ENCODE results near the gene POU2F1. TPM values are rescaled to one million over a fixed set of nuclear protein-coding genes. Genes with fewer than 3 reads are reported as not detected.

POU2F1 gene
- polyA plus RNA-seq, 1 donor (not counting 4 experiments of a cell fraction or from before 2014, with no cell fraction given), result 3.2 TPM

- no peak for TF ChIP-seq EZH2 (IDR thresholded peaks at IDR 0.05; ENCODE audit: low read length)
- TF ChIP-seq, protein P1, sequence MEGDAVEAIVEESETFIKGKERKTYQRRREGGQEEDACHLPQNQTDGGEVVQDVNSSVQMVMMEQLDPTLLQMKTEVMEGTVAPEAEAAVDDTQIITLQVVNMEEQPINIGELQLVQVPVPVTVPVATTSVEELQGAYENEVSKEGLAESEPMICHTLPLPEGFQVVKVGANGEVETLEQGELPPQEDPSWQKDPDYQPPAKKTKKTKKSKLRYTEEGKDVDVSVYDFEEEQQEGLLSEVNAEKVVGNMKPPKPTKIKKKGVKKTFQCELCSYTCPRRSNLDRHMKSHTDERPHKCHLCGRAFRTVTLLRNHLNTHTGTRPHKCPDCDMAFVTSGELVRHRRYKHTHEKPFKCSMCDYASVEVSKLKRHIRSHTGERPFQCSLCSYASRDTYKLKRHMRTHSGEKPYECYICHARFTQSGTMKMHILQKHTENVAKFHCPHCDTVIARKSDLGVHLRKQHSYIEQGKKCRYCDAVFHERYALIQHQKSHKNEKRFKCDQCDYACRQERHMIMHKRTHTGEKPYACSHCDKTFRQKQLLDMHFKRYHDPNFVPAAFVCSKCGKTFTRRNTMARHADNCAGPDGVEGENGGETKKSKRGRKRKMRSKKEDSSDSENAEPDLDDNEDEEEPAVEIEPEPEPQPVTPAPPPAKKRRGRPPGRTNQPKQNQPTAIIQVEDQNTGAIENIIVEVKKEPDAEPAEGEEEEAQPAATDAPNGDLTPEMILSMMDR (optimal IDR thresholded peaks at IDR 0.05 in 1 of 3, IDR thresholded peaks at IDR 0.05 in 1 of 3, conservative IDR thresholded peaks at IDR 0.05 in 1 of 3; ENCODE audit: extremely low read depth in 1 of 3, insufficient read depth in 2 of 3, low read length in 3 of 3), result no peak
- no peak overlapping the region for H3K4me2 ChIP-seq (ENCODE audit: control insufficient read depth, extremely low read depth, insufficient read depth, low read depth, low read length)
- H3K9me1 ChIP-seq (ENCODE audit: control insufficient read depth, extremely low read depth, insufficient read depth, low read length), result no peaks in the 10 kb centered on the region
- no peaks in the 10 kb centered on the region for H4K20me1 ChIP-seq (ENCODE audit: control insufficient read depth, extremely low read depth, insufficient read depth, low read length)
- FAIRE-seq (no peak), DNase-seq (ENCODE audit: low read depth, low spot score) (no peak)
- no peak overlapping the region for H3K4me3 ChIP-seq (ENCODE audit: control insufficient read depth in 2 of 3, extremely low read depth in 1 of 3, insufficient read depth in 2 of 3, low read depth in 1 of 3, low read length in 3 of 3)
- no peak overlapping the region for H3K9ac ChIP-seq (ENCODE audit: control insufficient read depth, extremely low read depth, insufficient read depth, low read length)
- H2AFZ ChIP-seq (ENCODE audit: control insufficient read depth, low read length), result no peak overlapping the region
- H3K79me2 ChIP-seq (ENCODE audit: control insufficient read depth, insufficient read depth, low read length), result peaks cover 10% of the 10 kb centered on the region
- dilution Hi-C loops (cut with MboI; ENCODE audit: extremely low pct_ligation_motif_present, low sequenced_read_pairs), result no loop called here
- H3K36me3 ChIP-seq (ENCODE audit: control insufficient read depth in 2 of 2, extremely low read depth in 1 of 2, insufficient read depth in 2 of 2, low read length in 2 of 2), result no peaks in the 10 kb centered on the region
- H3K27ac ChIP-seq (ENCODE audit: control insufficient read depth, insufficient read depth, low read length), result no peak overlapping the region
- H3K4me1 ChIP-seq (ENCODE audit: control insufficient read depth, extremely low read depth, insufficient read depth, low read length), result no peaks in the 10 kb centered on the region
- no peaks in the 10 kb centered on the region for H3K27me3 ChIP-seq (ENCODE audit: control insufficient read depth, extremely low read depth, insufficient read depth, low read length)
- no peaks in the 10 kb centered on the region for H3K9me3 ChIP-seq (ENCODE audit: control insufficient read depth, low read depth, low read length)
Observed at GRCh38 chr1:167263819-167264464, 43.3 kb downstream of the POU2F1 start.

GRCh38 chr1:167266965-167267364 is 46.3 kb downstream of the POU2F1 start:
- dilution Hi-C loops (cut with MboI; ENCODE audit: extremely low pct_ligation_motif_present, low sequenced_read_pairs), result no loop called here
- Histone ChIP-seq H4K20me1 (ENCODE audit: control insufficient read depth, extremely low read depth, insufficient read depth, low read length) (no peaks in the 10 kb centered on the region), H3K4me3 (ENCODE audit: control insufficient read depth in 2 of 3, extremely low read depth in 1 of 3, insufficient read depth in 2 of 3, low read depth in 1 of 3, low read length in 3 of 3) (no peak overlapping the region)

More at GRCh38 chr1:167266965-167267364, 46.3 kb downstream of the POU2F1 start:
- FAIRE-seq (no peak), DNase-seq (ENCODE audit: low read depth, low spot score) (no peak)
- Histone ChIP-seq H3K9ac (ENCODE audit: control insufficient read depth, extremely low read depth, insufficient read depth, low read length) (no peak overlapping the region), H3K36me3 (ENCODE audit: control insufficient read depth in 2 of 2, extremely low read depth in 1 of 2, insufficient read depth in 2 of 2, low read length in 2 of 2) (no peaks in the 10 kb centered on the region), H3K4me1 (ENCODE audit: control insufficient read depth, extremely low read depth, insufficient read depth, low read length) (no peaks in the 10 kb centered on the region), H3K9me1 (ENCODE audit: control insufficient read depth, extremely low read depth, insufficient read depth, low read length) (no peaks in the 10 kb centered on the region), H3K27me3 (ENCODE audit: control insufficient read depth, extremely low read depth, insufficient read depth, low read length) (no peaks in the 10 kb centered on the region), H3K4me2 (ENCODE audit: control insufficient read depth, extremely low read depth, insufficient read depth, low read depth, low read length) (no peak overlapping the region), H3K27ac (ENCODE audit: control insufficient read depth, insufficient read depth, low read length) (peak overlapping the region; percentile 22), H3K9me3 (ENCODE audit: control insufficient read depth, low read depth, low read length) (no peaks in the 10 kb centered on the region), H3K79me2 (ENCODE audit: control insufficient read depth, insufficient read depth, low read length) (peaks cover 8% of the 10 kb centered on the region), H2AFZ (ENCODE audit: control insufficient read depth, low read length) (no peak overlapping the region)
- TF ChIP-seq, protein P1 (optimal IDR thresholded peaks at IDR 0.05 in 1 of 3, IDR thresholded peaks at IDR 0.05 in 1 of 3, conservative IDR thresholded peaks at IDR 0.05 in 1 of 3; ENCODE audit: extremely low read depth in 1 of 3, insufficient read depth in 2 of 3, low read length in 3 of 3), result no peak
- TF ChIP-seq EZH2 (IDR thresholded peaks at IDR 0.05; ENCODE audit: low read length), result no peak
